GM12878 (cell line): ENCODE measurements around the gene RBPJL. TPM values are rescaled to one million over a fixed set of nuclear protein-coding genes. Genes with fewer than 3 reads are reported as not detected.

ENCODE experiments used
- ATAC-seq: fragments of 200-7000 bp; cut with Tn5 transposase; 3 replicates; pipeline ENCODE4 v1.9.1; 2020; ENCODE audit warnings: mild to moderate bottlenecking, moderate library complexity
- BruUV-seq: library from RNA; stranded (reverse); fragments of 400-500 nt; replicated peaks from 2 replicates; lab custom pipeline; 2021; lab: Mats Ljungman, UMichigan
- CTCF ChIA-PET: fragments of 300-600 bp; sonication (Branson Sonifier 250); formaldehyde crosslinking; extraction: SDS; loops from one replicate; lab custom pipeline; 2021; ENCODE audit warnings: inconsistent platforms; lab: Yijun Ruan, JAX
- POLR2A ChIA-PET: fragments of 350-600 bp; formaldehyde crosslinking; extraction: SDS; loops from one replicate; lab custom pipeline; 2021; ENCODE audit warnings: inconsistent platforms; lab: Charles Lee
- RAD21 ChIA-PET: fragments of 300-600 bp; sonication (Branson Sonifier 250); formaldehyde crosslinking; loops from one replicate; lab custom pipeline; 2023; ENCODE audit warnings: antibody characterized with exemption; ENCODE audit not compliant: unreplicated experiment; lab: Charles Lee
- SMC1A ChIA-PET: fragments of 300-600 bp; sonication (Branson Sonifier 250); formaldehyde crosslinking; loops from one replicate; lab custom pipeline; 2023; ENCODE audit not compliant: unreplicated experiment, uncharacterized antibody; lab: Charles Lee
- DNase-seq: peaks from one replicate; pipeline ENCODE4 v3.0.0-alpha.2; 2011; ENCODE audit warnings: low read depth, low spot score
- FAIRE-seq: peaks from 3 replicates; lab custom pipeline; 2011; peaks lifted over from hg19 to GRCh38; lab: Jason Lieb, UNC
- H2AFZ ChIP-seq: 2 replicates; pipeline ENCODE4 v1.6.0; 2011; ENCODE audit warnings: low read depth, low read length, control low read depth; ENCODE audit not compliant: control insufficient read depth
- H3K27ac ChIP-seq: 2 replicates; pipeline ENCODE4 v1.5.1; 2011; ENCODE audit warnings: control low read depth; ENCODE audit not compliant: control insufficient read depth, insufficient read depth
- H3K27me3 ChIP-seq, 2 experiments: replicated peaks in 1 of 2; 2 replicates each; pipeline versions ENCODE4 v1.6.0 to v1.6.1; 2011; ENCODE audit warnings: low read length in 1 of 2; ENCODE audit not compliant: control insufficient read depth in 2 of 2, insufficient read depth in 2 of 2
- H3K36me3 ChIP-seq, 2 experiments: 2 replicates each; pipeline ENCODE4 v1.5.1; 2011; ENCODE audit warnings: low read length in 1 of 2; ENCODE audit not compliant: control insufficient read depth in 2 of 2, insufficient read depth in 2 of 2
- H3K4me1 ChIP-seq: 2 replicates; pipeline ENCODE4 v1.6.1; 2011; ENCODE audit warnings: mild to moderate bottlenecking, low read length, moderate library complexity, mixed read lengths; ENCODE audit not compliant: control insufficient read depth, insufficient read depth
- H3K4me2 ChIP-seq: 2 replicates; pipeline ENCODE4 v1.6.0; 2011; ENCODE audit warnings: control low read depth; ENCODE audit not compliant: control insufficient read depth, insufficient read depth
- H3K4me3 ChIP-seq: fragments of 200-600 bp; sonication (generic); 2 replicates; pipeline ENCODE4 v1.5.1; 2016
- H3K79me2 ChIP-seq: 2 replicates; pipeline ENCODE4 v1.6.0; 2011; ENCODE audit warnings: low read length; ENCODE audit not compliant: control insufficient read depth, insufficient read depth
- H3K9ac ChIP-seq: 2 replicates; pipeline ENCODE4 v1.8.0; 2011; ENCODE audit warnings: low read length, control low read depth, mixed read lengths; ENCODE audit not compliant: control insufficient read depth, insufficient read depth
- H3K9me3 ChIP-seq: replicated peaks from 3 replicates; pipeline ENCODE4 v1.5.1; 2011; ENCODE audit warnings: mild to moderate bottlenecking, low read length; ENCODE audit not compliant: control insufficient read depth, insufficient read depth
- H4K20me1 ChIP-seq: 2 replicates; pipeline ENCODE4 v1.6.0; 2011; ENCODE audit not compliant: control insufficient read depth, insufficient read depth
- CUX1 ChIP-seq: IDR thresholded peaks from 2 replicates; pipeline ENCODE4 v1.6.1; 2012; ENCODE audit warnings: improper control_type of control experiment, low read depth, low read length; ENCODE audit not compliant: insufficient replicate concordance
- NRF1 ChIP-seq: conservative IDR thresholded peaks from 2 replicates; pipeline ENCODE4 v1.6.1; 2011; ENCODE audit warnings: mild to moderate bottlenecking, low read depth, low read length, improper control_type of control experiment
- WGBS: methylation state at CpG from one replicate; pipeline ENCODE4 v1.1.6; 2016; ENCODE audit warnings: low lambda C conversion rate; ENCODE audit not compliant: insufficient replicate concordance, insufficient coverage; ENCODE audit errors: missing lambda C conversion rate; 5-methylcytosine and 5-hydroxymethylcytosine counted together
- in situ Hi-C: fragments of 300-500 bp; cut with MboI; formaldehyde crosslinking; loops from 9 replicates; pipeline ENCODE4 v1.14.3; 2018; ENCODE audit warnings: mixed read lengths
- intact Hi-C: fragments of 100-400 bp; cut with micrococcal nuclease; formaldehyde crosslinking; loops from one replicate; pipeline ENCODE4 v1.14.2; 2022; ENCODE audit not compliant: unreplicated experiment
- polyA plus RNA-seq, 11 experiments: library from polyadenylated mRNA; depleted of rRNA in 4 of 11; unstranded in 6 of 11; stranded (reverse) in 5 of 11; fragments of >200 nt; fragmentation: Nextera tagmentation in 4 of 11; fragmentation: Illumina TruSeq in 1 of 11; extraction: Ambion mirVana in 4 of 11; extraction: Trizol in 1 of 11; gene quantifications; 1 replicate in 1 of 11; 2 replicates in 10 of 11; pipeline versions ENCODE4 v1.2.1 to v1.2.3, GENCODE V29; 2011 to 2016; ENCODE audit warnings: inconsistent platforms in 2 of 11, missing spikeins in 2 of 11, low read depth in 1 of 11
- total RNA-seq, 4 experiments: library from RNA; depleted of rRNA in 3 of 4; stranded (reverse); fragments of >200 nt in 3 of 4; fragmentation: Illumina TruSeq in 1 of 4; extraction: Trizol in 1 of 4; gene quantifications; 2 replicates each; pipeline versions ENCODE4 v1.2.1 to v1.2.3, GENCODE V29; 2013 to 2021

The RBPJL gene
- total and polyA plus RNA-seq, 10 of the 15 experiments (the other 5 are each of a cell fraction or from before 2014, with no cell fraction given) = 0.18 TPM; not detected in 9

- ChIA-PET CTCF (interaction anchor here (0.9 kb wide), 1 partner anchor 204 kb away, joined by 4 read pairs; no protein-coding TSS in a partner anchor), SMC1A (no interaction called here)
- no peak overlapping the region for H3K9ac ChIP-seq
Observed at GRCh38 chr20:45299786-45300185, 6.9 kb upstream of the RBPJL start.

More at GRCh38 chr20:45299786-45300185, 6.9 kb upstream of the RBPJL start:
- intact Hi-C loops = no loop called here
- Histone ChIP-seq H3K79me2 (no peaks in the 10 kb centered on the region), H3K4me1 (peaks cover 6% of the 10 kb centered on the region; the same call in 1 of the 2 replicates), H2AFZ (no peak overlapping the region), H3K9me3 (no peaks in the 10 kb centered on the region; the same call in 2 of the 3 replicates), H3K36me3 (no peaks in the 10 kb centered on the region), H3K27me3 (no peaks in the 10 kb centered on the region; a peak in 1 of 4 replicates), H3K4me3 (no peak overlapping the region), H4K20me1 (no peaks in the 10 kb centered on the region), H3K4me2 (no peak overlapping the region), H3K27ac (no peak overlapping the region)
- 65% methylated on average over 6 of the region's 6 CpGs for WGBS
- DNase-seq = no peak
- TF ChIP-seq NRF1 = no peak
- TF ChIP-seq CUX1 = no peak
- in situ Hi-C loops = no loop called here
- ChIA-PET POLR2A (no interaction called here), RAD21 (no interaction called here)
- no peak for ATAC-seq
- no TSS peak for BruUV-seq
- no peak for FAIRE-seq
